ENCODE data around the gene CRTAC1. TPM values are rescaled to one million over a fixed set of nuclear protein-coding genes. Genes with fewer than 3 reads are reported as not detected.

CRTAC1 gene
- total RNA-seq, 1 experiment from 2014 or later = 0.20 TPM

GRCh38 chr10:97820096-97820704, 210.2 kb downstream of the CRTAC1 start:
- intact Hi-C loops (cut with micrococcal nuclease) = no loop called here
- ChIA-PET CTCF (no interaction called here), POLR2A (no interaction called here), RAD21 (ENCODE audit: low non-redundant PET in 1 of 2, low total read pairs in 2 of 2, uncharacterized antibody in 2 of 2, unreplicated experiment in 2 of 2) (no interaction called here)
- Histone ChIP-seq H3K4me2 (ENCODE audit: low read length) (no peak overlapping the region), H3K4me3 (replicated peaks in 1 of 2; ENCODE audit: low read depth in 1 of 2, low read length in 2 of 2) (no peak overlapping the region), H2AFZ (ENCODE audit: low read depth, low read length, poor library complexity, severe bottlenecking) (no peak overlapping the region), H3K9ac (ENCODE audit: low read length) (no peak overlapping the region), H4K20me1 (ENCODE audit: insufficient read depth) (no peaks in the 10 kb centered on the region), H3K27ac (ENCODE audit: low read depth, low read length) (no peak overlapping the region), H3K79me2 (ENCODE audit: insufficient read depth, low read length) (no peaks in the 10 kb centered on the region), H3K9me3 (ENCODE audit: control insufficient read depth in 1 of 2, insufficient read depth in 1 of 2, low read depth in 1 of 2, low read length in 2 of 2) (no peaks in the 10 kb centered on the region), H3K4me1 (ENCODE audit: control insufficient read depth in 1 of 2, insufficient read depth in 2 of 2, low read length in 2 of 2) (peaks cover 15 to 19% of the 10 kb centered on the region in 2 experiments), H3K27me3 (ENCODE audit: insufficient read depth, low read length) (no peaks in the 10 kb centered on the region), H3K9me2 (ENCODE audit: insufficient read depth) (no peaks in the 10 kb centered on the region), H3K36me3 (ENCODE audit: control insufficient read depth in 1 of 2, insufficient read depth in 2 of 2, low read length in 2 of 2) (no peaks in the 10 kb centered on the region)
- TF ChIP-seq REST (IDR thresholded peaks at IDR 0.05; ENCODE audit: low read depth) = no peak
- TF ChIP-seq EZH2 (IDR thresholded peaks at IDR 0.05) = no peak
- TF ChIP-seq ZBTB33 (IDR thresholded peaks at IDR 0.05; ENCODE audit: extremely low read depth, insufficient replicate concordance, low read length) = no peak
- no peak for TF ChIP-seq ZNF274 (IDR thresholded peaks at IDR 0.05; ENCODE audit: low read depth, low read length)
- no peak for TF ChIP-seq CTCF (IDR thresholded peaks at IDR 0.05 in 2 of 3, conservative IDR thresholded peaks at IDR 0.05 in 1 of 3; ENCODE audit: borderline replicate concordance in 1 of 3, insufficient read depth in 1 of 3, low read depth in 2 of 3, low read length in 2 of 3)
- no peak for TF ChIP-seq SIN3A (IDR thresholded peaks at IDR 0.05; ENCODE audit: low read depth)
- no peak for TF ChIP-seq JUND (IDR thresholded peaks at IDR 0.05)
- no peak for TF ChIP-seq CEBPB (IDR thresholded peaks at IDR 0.05; ENCODE audit: low read depth)
- no peak for DNase-seq (ENCODE audit: low read depth, low spot score)
- BruUV-seq (replicated peaks) = no TSS peak
- ATAC-seq = no peak

Measured in HCT116 (cell line).